HG02885 (cell line): ENCODE measurements around the gene MID1.

Experiments
- ATAC-seq: cut with Tn5 transposase; IDR thresholded peaks from one replicate; pipeline ENCODE4 v1.9.1; 2021; ENCODE audit warnings: mild to moderate bottlenecking; ENCODE audit not compliant: unreplicated experiment, poor library complexity

MID1 gene

DNA sequence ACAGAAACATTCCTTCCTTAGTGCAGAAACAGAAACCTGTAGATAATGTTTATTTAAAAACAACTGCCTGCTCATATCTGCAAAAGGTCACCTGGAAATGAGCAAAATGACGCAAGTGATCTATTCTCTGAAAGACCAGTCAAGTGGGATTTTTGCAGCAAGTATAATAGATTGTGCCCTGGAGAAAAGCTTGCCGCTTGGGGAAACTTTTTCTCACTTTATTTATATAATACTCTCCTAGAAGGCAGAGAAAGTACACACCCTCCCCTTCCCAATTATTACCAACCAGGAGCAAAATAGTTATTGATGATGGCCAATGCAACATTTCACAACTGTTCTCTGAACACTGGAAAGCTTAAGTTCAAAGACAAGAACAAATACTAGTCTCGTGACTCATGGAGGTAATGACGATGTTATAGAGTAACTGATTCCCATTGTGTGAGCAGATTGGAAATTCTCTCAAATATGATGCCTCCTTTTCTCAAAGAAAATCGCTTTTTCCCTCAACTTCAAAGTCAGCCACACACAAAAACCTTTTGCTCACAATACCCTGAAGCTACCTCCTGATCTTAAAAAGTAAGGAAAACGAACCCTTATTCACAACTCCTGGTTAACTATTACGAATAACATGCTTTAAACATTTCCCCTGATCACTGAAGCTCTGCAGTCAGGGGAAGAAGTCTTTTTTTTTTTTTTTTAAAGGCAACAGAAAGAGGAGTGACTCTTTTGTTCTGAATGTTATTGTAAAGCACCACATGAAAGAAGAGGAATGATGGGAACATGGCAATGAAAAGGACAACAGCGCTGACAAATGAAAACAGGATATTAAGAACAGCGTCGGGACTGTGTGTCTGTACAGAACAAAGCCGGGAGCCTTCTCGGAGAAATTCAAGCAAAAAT lies 41.0 kb downstream of the MID1 start:
- ATAC-seq: no peak

DNA sequence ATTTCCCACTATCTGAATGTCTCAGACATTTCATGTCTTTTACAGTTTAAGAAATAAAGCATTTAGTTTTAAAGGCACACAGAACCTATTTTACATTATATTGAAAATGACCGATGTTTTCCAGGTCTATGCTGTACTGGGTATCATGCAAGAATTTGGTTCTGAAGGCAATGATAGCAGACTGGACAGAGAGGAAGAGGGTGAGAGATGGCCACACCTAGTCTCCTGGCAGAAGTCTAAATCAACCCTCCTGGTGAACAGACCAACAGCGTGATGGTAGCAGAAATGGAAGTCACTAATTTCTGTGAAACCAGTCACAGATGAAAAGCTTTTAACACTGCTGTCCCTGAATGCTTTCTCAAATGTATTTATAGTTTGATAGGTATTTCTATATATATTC lies 41.9 kb downstream of the MID1 start:
- ATAC-seq: no peak

DNA sequence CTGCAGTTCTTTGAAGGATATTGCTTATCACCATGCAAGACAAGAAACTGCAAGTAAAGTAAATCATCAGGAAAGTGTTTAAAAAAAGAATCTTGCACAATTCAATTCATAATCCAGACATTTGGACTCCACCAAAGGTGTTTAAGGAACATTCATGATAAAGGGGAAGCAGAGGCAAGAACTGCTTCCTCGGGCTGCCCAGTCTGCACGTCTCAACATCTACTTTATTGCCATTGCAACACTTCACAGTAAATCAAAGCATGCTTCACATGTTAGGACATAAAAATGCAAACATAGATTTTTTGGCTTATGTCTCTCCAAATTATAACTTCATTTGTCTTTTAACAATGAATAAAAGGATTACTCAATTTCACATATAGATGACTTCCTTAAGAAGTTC lies 42.5 kb downstream of the MID1 start:
- ATAC-seq: no peak

DNA sequence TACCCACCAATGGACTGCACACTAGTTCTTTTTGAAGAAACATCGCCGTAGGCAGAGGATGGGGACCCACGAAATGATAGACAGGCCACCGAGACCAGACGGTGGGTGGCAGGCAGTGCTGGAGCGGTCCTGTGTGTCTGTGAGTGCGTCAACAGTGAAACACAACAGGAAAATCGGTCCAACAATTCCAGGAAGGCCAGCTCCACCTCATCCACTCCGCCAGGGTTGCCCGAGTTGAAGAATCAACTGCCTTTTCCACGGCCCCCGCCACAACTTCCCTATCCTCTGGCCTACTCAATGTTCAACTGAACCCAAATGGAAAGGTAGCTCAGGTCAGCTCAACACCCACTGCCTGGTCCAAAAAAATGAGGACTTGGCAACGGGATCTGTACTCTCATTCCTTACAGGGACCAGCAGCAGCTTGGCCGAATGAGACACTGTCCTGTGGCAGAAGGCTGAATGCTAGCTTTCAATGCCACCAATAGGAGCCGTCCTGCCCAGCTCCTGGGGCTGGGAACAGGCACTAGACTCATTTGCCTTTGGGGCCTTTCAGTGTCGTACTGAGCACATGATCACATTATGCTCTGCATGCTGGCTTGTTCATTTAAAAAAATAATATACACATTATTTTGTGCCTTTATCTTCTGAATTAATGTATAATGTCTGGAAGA lies 43.5 kb downstream of the MID1 start:
- no peak for ATAC-seq

DNA sequence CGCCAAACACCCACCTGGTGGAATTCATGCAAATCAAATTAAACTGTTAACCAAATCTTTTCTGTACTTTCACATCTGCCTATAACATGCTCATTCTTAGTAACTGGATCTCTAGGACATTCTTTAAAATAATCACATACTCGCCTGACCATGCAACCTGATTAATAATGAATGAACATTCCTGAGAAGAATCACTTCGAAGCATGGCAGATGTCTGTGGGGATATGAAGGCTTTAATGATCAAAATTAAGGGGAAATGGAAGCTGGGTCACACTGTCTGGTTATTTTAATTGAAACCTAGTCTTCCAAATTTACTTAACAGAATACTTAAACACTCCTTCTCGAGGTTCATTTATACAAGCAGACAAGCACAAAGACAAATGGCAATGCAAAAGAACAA lies 44.2 kb downstream of the MID1 start:
- ATAC-seq: no peak

DNA sequence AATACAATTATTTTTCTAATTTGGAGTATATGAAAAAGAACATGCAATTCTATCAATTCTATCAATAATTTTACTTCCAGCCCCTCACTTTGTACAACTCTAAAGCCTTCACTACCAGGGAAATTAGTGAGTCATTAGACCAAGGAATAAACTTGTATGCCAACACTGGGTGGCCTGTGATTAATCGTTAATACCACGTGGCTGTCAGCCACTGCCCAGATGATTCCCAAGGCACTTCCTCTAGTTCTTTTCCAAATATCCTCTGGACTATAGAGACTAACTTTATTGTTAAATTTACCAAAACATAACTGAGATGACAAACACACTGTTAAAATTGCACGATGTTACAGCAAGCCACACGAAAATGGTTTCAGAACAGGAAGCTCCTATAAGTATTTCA lies 45.7 kb downstream of the MID1 start:
- ATAC-seq: no peak

DNA sequence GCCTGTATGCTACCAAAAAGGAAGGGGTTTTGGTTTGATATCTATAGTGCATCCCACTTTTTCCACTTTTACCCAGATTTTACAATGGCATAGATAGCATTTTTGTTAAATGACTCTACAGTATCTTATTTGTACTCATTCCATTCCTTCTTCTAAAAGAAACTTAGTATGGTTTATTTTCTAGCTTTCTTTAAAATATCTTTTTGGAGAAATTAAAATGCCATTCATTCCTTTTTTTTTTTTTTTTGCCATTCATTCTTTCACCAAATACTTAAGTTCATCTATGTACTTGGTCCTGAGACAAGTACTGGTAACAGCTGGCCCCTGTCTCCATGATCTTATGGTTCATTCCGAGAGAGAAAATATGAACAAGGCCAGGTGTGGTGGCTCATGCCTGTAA lies 49.1 kb downstream of the MID1 start:
- ATAC-seq: no peak

DNA sequence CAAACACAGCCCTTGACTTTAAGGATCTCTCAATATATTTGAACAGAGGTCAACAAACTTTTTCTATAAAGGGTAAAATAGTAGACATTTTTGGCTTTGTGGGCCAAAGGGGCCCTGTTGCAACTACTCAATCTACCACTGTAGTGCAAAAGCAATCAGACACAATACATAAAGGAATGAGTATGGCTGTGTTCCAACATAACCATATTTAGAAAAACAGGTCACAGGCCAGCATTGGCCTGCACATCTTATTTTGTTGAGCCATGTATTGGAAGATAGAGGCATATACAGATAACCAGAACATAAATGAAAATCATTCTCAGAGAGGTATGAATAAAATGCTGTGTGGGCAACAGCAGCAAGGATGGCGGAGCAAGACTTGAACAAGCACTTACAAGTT lies 49.8 kb downstream of the MID1 start:
- ATAC-seq: no peak

DNA sequence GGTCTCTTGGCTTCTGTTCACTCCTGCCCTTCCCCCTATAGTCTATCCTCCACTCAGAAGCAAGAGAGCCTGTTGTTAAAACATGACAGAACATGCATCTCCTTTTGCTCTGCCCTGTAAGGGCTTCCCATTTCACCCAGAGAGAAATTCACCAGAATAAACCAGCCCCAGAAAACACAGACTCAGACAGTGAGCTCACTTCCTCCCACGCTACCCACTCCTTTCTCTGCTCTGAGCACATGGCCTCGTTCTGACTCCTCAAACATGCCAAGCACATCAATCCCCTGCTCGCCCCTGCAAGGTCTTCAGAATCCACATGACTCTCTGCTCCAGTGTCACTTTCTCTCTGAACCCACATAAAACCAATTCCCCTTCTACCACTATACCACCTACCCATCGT lies 50.4 kb downstream of the MID1 start:
- ATAC-seq: peak; percentile 82

DNA sequence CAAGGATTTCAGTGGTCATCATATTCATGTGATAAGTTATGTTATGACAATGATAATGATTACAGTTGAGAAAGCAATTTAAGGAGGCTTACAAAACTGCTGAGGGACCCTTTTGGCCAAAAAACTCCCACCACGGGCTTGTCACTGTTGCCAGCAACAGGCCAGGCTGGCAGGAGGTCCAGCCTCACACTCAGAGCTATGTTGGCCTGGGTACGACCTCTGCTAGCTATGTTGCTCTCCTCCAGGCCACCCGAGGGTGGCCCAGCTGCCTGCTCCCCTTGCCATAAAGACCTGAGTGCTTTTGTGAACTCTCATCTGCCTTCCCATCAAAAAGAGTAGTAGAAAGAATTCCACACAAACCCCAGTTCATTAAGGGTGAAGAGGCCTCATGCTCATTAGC lies 52.0 kb downstream of the MID1 start:
- ATAC-seq: no peak

DNA sequence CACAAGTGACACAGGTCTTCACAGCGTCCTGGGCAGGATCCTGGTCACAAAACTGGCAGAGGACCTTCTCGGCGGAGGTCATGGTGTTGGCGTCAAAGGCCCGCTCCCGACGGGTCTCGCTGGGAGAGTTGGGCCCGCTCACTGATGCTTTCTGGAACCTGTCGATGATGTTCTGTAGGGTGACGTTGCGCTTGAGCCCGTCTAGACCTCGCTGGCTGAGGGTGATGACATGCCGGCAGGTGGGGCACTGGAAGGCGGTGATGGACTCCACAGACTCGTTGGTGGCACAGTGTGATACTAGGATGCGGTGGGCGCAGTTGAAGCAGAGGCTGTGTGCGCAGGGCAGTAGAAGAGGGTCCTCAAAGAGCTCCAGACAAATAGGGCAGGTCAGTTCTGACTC lies 53.2 kb downstream of the MID1 start:
- no peak for ATAC-seq

DNA sequence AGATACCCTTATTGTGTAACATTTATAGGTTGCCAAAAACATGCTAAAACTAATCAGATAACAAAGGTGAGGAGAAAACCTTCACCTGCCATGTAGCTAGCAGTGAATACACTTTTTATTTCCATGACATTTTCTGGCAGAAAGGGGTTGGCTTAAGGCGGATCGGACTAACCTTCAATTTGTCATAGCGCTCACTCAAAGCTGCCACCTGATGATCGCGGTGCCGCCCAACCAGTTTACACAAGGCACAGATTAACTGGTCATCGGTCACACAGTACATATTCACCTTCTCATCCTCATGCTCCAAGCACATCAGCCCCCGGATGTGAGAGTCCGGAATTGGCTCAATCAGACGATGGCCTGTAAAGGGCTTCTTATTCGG lies 53.7 kb downstream of the MID1 start:
- no peak for ATAC-seq

DNA sequence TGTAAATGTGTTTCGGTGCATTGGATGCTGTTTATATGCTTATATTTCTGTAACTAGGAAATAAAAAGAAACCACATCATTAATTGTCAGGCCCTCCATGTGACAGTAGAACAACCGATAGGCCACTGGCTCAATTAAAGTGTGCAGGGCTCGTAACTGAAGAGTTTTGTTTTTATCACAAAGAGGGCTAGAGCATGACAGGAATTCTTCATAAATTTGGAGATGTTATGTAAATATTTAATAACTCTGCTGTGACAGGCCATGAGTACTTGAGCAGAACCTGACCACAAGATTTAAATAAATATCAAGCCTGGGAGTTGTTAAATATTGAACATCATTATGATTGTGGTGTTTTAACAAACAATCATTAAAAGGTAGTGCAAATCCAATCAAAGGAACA lies 55.9 kb downstream of the MID1 start:
- no peak for ATAC-seq

DNA sequence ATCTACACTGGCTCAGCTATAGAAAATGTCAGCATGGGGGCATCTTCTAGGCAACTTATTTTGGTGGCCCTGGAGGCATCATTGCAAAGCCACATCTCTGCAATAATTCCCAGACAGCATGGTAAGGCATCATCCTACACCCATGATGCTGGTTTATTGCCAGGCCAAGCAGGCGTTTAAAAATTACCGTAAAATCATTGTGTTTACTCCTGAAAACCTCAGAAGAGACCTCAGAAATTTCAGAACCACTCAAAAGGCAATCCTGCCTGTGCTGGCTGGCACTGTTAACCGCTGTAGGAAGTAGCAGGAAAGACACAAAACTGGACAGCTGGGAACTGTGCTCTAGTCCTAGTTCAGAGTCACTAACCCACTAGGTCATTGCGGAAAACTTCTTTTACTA lies 63.2 kb downstream of the MID1 start:
- no peak for ATAC-seq

DNA sequence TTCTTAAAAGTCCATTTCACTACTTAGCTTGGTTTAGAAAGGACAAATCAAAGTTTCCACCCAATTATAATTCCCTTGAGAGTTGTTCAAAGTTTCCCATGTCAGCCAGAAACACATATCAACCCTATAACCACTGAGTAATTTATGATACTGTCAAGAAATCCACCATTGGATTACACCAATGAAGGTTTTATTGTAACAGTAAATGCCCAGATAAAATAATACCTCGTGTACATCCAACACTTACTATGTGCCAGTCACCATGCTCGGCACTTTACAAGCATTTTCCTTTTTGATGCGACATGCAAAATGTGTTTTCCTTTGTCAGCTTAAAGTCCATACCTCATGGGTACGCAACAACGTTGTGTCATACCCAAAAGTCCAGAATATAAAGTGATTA lies 64.0 kb downstream of the MID1 start:
- ATAC-seq: no peak

DNA sequence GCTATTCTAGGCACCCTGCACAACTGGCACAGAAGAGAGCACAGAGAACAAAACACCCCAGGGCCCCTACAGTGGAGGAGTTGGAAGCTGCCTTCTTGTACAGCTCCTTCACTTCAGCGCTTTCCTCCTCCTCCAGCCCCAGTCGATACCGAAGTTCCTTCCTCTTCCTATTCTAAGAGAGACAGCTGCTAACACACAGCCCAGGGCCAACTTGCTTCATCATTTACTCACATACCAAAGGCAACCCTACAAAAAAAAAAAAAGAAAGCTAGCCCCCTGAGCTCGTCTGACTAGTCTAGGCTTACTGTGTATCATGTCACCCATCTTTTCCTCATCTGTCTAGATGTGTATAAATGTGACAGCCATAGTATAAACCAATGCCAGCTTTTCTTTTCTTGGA lies 64.5 kb downstream of the MID1 start:
- no peak for ATAC-seq

DNA sequence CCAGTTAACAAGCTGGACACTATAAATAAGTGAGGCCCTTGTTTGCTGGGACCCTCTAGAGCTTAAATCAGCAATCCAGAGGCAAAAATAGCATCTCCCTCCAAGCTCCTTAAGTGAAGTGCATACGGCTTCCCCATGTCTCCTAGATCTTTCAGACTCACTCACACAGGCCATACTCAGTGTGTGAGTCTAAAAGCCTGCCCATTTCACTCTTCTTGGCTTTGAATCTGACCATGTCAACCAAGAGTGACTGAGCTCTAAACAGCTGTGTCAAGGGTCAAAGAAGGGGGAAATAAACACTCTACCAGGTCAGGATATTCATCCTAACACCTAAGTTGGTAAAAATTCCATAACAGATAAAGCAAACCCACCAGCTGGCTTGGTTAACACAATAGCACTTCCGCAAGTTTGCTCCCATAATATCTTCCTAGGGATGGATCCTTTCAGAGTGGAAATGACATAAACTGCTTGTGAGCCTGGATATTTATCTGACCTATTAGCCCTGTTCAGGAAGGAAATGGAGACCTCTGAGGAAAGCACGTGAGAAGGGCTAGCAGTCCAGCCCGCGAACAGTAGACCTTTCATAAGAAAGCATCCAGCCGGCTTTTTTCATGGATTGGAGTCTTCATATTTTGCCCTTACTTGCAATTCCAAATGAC lies 65.6 kb downstream of the MID1 start:
- no peak for ATAC-seq

DNA sequence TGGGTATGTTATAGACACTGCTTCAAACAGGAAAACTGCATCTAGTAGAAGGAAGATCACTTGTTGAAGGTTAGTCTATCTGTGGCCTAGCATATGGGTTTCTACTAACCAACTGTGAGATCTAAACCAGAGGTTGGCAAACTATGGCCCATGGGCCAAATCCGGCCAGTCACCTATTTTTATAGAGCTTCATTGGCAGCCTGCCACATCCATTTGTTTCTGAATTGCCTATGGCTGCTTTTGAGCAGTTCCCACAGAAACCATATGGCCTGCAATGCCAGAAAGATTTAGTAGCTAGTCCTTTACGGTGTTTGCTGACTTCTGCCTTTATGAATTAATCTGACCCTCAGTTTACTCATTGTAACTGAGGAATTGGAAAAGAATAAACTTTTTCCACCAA lies 71.1 kb downstream of the MID1 start:
- no peak for ATAC-seq

DNA sequence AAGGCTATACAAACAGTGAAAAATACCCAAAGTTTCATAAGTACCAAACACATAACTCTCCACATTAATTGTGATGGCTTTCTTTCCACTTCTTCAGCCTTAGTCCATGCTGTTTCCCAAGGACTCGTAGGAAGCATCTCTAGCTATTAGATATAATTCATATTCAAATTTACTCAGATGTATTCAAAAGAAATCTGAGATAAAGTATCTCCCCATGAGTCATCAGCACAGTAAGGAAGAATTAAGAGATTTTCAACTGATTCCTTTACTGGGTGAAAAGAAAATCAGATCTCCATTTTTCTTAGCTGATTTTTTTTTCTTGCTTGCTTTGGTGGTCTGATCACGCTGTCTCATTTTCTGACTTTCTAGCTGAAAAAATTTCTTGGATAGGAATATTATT lies 71.7 kb downstream of the MID1 start:
- no peak for ATAC-seq

DNA sequence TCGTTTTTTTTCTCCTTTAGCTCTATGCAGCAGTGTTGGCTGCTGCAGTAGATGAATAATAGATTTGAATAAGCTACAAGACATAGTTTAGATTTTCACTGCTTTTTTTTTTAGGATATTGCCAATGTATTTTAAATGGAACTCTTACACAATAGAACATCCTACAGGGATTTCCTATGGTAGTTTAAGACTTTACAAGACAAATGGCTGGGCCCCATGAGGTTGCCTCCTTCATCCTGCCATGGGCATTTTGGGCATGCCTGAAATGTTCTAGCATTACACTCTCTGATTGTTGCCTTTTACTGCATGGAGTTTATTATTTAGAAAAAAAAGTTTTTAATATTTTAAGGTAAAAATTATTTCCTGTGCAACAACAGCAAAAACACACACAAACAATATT lies 74.5 kb downstream of the MID1 start:
- no peak for ATAC-seq

DNA sequence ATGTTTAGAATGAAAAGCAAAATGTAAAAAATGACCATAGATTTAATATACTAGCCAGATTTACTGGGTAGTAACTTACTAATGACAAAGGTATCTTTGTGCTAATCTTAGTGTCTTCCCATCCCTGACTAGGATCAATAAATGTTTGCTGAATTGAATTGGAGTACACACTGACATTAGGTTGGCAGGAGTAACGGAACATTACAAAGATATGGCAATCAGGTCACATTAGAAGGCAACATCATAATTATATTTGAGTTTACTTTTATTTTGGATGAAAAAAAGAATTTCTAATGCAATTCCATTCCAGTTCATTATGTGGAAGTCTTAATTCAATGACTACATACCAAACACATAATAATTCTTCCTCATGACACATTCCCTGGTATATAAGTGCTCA lies 77.8 kb downstream of the MID1 start:
- no peak for ATAC-seq

DNA sequence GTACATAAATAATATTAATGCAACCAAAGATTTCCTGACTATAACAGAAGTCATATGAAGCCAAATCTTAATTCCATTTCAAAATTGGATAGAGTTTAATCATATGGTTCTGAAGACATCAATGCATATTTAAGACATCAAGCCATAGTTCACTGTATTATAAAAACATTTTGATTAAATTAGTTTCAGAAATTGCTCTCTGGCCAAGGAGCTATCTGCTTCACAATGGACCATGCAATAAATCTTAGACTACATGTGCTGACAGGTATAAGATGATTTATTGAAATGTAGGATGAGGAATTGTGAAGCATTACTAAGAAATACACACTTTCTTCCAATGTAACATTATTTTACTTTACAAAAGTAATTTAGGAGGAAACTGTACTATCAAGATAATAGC lies 81.6 kb downstream of the MID1 start:
- no peak for ATAC-seq
